Neural progenitor cell (in vitro differentiated cells): ENCODE data around the gene NAAA. TPM values are rescaled to one million over a fixed set of nuclear protein-coding genes. Genes with fewer than 3 reads are reported as not detected.

Source experiments
- DNase-seq: peaks from one replicate; pipeline ENCODE4 v3.0.0-alpha.2; 2016; ENCODE audit warnings: low spot score
- H2AFZ ChIP-seq: fragments of 200-600 bp; sonication (generic); replicated peaks from 2 replicates; pipeline ENCODE4 v1.6.1; 2016; ENCODE audit warnings: antibody characterized with exemption
- H3F3A ChIP-seq: fragments of 200-600 bp; sonication (generic); 2 replicates; pipeline ENCODE4 v1.6.1; 2016; ENCODE audit warnings: antibody characterized with exemption, low read depth
- H3K27ac ChIP-seq: fragments of 200-600 bp; sonication (generic); 2 replicates; pipeline ENCODE4 v1.5.1; 2016; ENCODE audit warnings: mild to moderate bottlenecking
- H3K27me3 ChIP-seq: fragments of 200-600 bp; sonication (generic); 2 replicates; pipeline ENCODE4 v1.6.1; 2016; ENCODE audit warnings: mild to moderate bottlenecking, moderate library complexity
- H3K36me3 ChIP-seq: fragments of 200-600 bp; sonication (generic); 2 replicates; pipeline ENCODE4 v1.5.1; 2016
- H3K4me1 ChIP-seq: fragments of 200-600 bp; sonication (generic); 2 replicates; pipeline ENCODE4 v1.6.1; 2016; ENCODE audit warnings: mixed run types
- H3K4me2 ChIP-seq: fragments of 200-600 bp; sonication (generic); 2 replicates; pipeline ENCODE4 v1.6.1; 2016
- H3K4me3 ChIP-seq: fragments of 200-600 bp; sonication (generic); 2 replicates; pipeline ENCODE4 v1.5.1; 2016
- H3K79me2 ChIP-seq: fragments of 200-600 bp; sonication (generic); 2 replicates; pipeline ENCODE4 v1.6.1; 2016; ENCODE audit warnings: low read depth
- H3K9ac ChIP-seq: fragments of 200-600 bp; sonication (generic); 2 replicates; pipeline ENCODE4 v1.6.1; 2016
- H3K9me3 ChIP-seq: fragments of 200-600 bp; sonication (generic); 2 replicates; pipeline ENCODE4 v1.5.1; 2016; ENCODE audit warnings: low read depth
- H4K20me1 ChIP-seq: fragments of 200-600 bp; sonication (generic); 2 replicates; pipeline ENCODE4 v1.6.1; 2016; ENCODE audit warnings: low read depth
- H3K27ac Mint-ChIP-seq: 3 replicates; pipeline ENCODE4 v1.8.0; 2021; ENCODE audit warnings: mixed read lengths
- H3K27me3 Mint-ChIP-seq: 2 replicates; pipeline ENCODE4 v1.8.0; 2022; ENCODE audit warnings: low read depth, mild to moderate bottlenecking, inconsistent platforms, moderate library complexity, mixed read lengths; ENCODE audit not compliant: insufficient read depth
- H3K36me3 Mint-ChIP-seq: 3 replicates; pipeline ENCODE4 v1.8.0; 2021; ENCODE audit warnings: mixed read lengths
- H3K4me1 Mint-ChIP-seq: 3 replicates; pipeline ENCODE4 v1.8.0; 2021; ENCODE audit warnings: mixed read lengths
- H3K4me3 Mint-ChIP-seq: 3 replicates; pipeline ENCODE4 v1.8.0; 2021; ENCODE audit warnings: mild to moderate bottlenecking, moderate library complexity, mixed read lengths
- H3K9me3 Mint-ChIP-seq: 3 replicates; pipeline ENCODE4 v1.8.0; 2020; ENCODE audit warnings: mixed read lengths
- CTCF ChIP-seq: fragments of 200-600 bp; sonication (generic); IDR thresholded peaks from 2 replicates; pipeline ENCODE4 v1.5.1; 2017; ENCODE audit warnings: antibody characterized with exemption, mild to moderate bottlenecking
- EZH2 ChIP-seq: fragments of 200-600 bp; sonication (generic); IDR thresholded peaks from 2 replicates; pipeline ENCODE4 v1.6.1; 2017; ENCODE audit warnings: antibody characterized with exemption, mild to moderate bottlenecking, moderate library complexity
- EZH2phosphoT487 ChIP-seq: fragments of 200-600 bp; sonication (generic); IDR thresholded peaks from 2 replicates; pipeline ENCODE4 v1.6.1; 2017; ENCODE audit warnings: antibody characterized with exemption
- total RNA-seq: library from RNA; depleted of rRNA; stranded (reverse); fragments of >200 nt; gene quantifications from 2 replicates; pipeline ENCODE4 v1.2.3, GENCODE V29; 2015; ENCODE audit warnings: low replicate concordance

NAAA gene
- total RNA-seq, 1 donor from 2014 or later = 0.07 TPM

GRCh38 chr4:75878246-75878756 lies 62.5 kb downstream of the NAAA start:
- Histone ChIP-seq H3K9ac (no peak overlapping the region), H3K36me3 (no peaks in the 10 kb centered on the region), H3K27me3 (no peaks in the 10 kb centered on the region), H4K20me1 (no peaks in the 10 kb centered on the region), H3K4me2 (peak overlapping the region; percentile 40), H3F3A (peaks cover 5% of the 10 kb centered on the region), H3K9me3 (no peaks in the 10 kb centered on the region), H3K4me3 (no peak overlapping the region), H2AFZ (peak overlapping the region; percentile 20), H3K79me2 (no peaks in the 10 kb centered on the region), H3K27ac (no peak overlapping the region), H3K4me1 (peaks cover 9% of the 10 kb centered on the region)
- H3K36me3 Mint-ChIP-seq = no peaks in the 10 kb centered on the region
- H3K4me1 Mint-ChIP-seq = peaks cover 27% of the 10 kb centered on the region
- no peaks in the 10 kb centered on the region for H3K9me3 Mint-ChIP-seq
- peak overlapping the region; percentile 69 for H3K4me3 Mint-ChIP-seq
- peak overlapping the region; percentile 59 for H3K27ac Mint-ChIP-seq
- peaks cover 6% of the 10 kb centered on the region for H3K27me3 Mint-ChIP-seq
- TF ChIP-seq CTCF = no peak
- no peak for TF ChIP-seq EZH2
- DNase-seq = peak; percentile 24

- Histone ChIP-seq H3F3A (peaks cover 5% of the 10 kb centered on the region), H3K79me2 (no peaks in the 10 kb centered on the region), H3K27me3 (no peaks in the 10 kb centered on the region), H3K4me2 (no peak overlapping the region), H4K20me1 (no peaks in the 10 kb centered on the region), H3K9ac (no peak overlapping the region), H3K36me3 (no peaks in the 10 kb centered on the region), H3K27ac (no peak overlapping the region), H3K4me1 (peaks cover 9% of the 10 kb centered on the region), H3K9me3 (no peaks in the 10 kb centered on the region), H3K4me3 (no peak overlapping the region), H2AFZ (no peak overlapping the region)
- Mint-ChIP-seq H3K27ac (no peak overlapping the region), H3K9me3 (no peaks in the 10 kb centered on the region), H3K36me3 (no peaks in the 10 kb centered on the region), H3K27me3 (peaks cover 6% of the 10 kb centered on the region), H3K4me3 (no peak overlapping the region), H3K4me1 (peaks cover 27% of the 10 kb centered on the region)
- TF ChIP-seq CTCF (no peak), EZH2 (no peak), EZH2phosphoT487 (no peak)
- DNase-seq = no peak
Observed at GRCh38 chr4:75876218-75876617, 64.6 kb downstream of the NAAA start.

GRCh38 chr4:75869100-75869499 lies 71.7 kb downstream of the NAAA start:
- H3K4me1 ChIP-seq = no peaks in the 10 kb centered on the region
- H3K9me3 ChIP-seq = no peaks in the 10 kb centered on the region
- H3K27me3 ChIP-seq = no peaks in the 10 kb centered on the region
- no peak overlapping the region for H3K4me3 ChIP-seq
- no peaks in the 10 kb centered on the region for H3K36me3 Mint-ChIP-seq
- DNase-seq = no peak
- H3K4me2 ChIP-seq = no peak overlapping the region
- H3K27ac Mint-ChIP-seq = no peak overlapping the region
- no peaks in the 10 kb centered on the region for H3K79me2 ChIP-seq
- TF ChIP-seq EZH2 (no peak), EZH2phosphoT487 (no peak), CTCF (no peak)
- no peak overlapping the region for H3K27ac ChIP-seq
- H3K4me1 Mint-ChIP-seq = no peaks in the 10 kb centered on the region
- no peaks in the 10 kb centered on the region for H3F3A ChIP-seq
- H3K4me3 Mint-ChIP-seq = no peak overlapping the region
- no peak overlapping the region for H3K9ac ChIP-seq
- H3K36me3 ChIP-seq = no peaks in the 10 kb centered on the region
- no peaks in the 10 kb centered on the region for H4K20me1 ChIP-seq
- no peak overlapping the region for H2AFZ ChIP-seq
- H3K9me3 Mint-ChIP-seq = no peaks in the 10 kb centered on the region
- H3K27me3 Mint-ChIP-seq = peaks cover 2% of the 10 kb centered on the region
